Gastrocnemius medialis (tissue), 4 donors: Measurements from ENCODE around the gene QSER1. TPM values are rescaled to one million over a fixed set of nuclear protein-coding genes. Genes with fewer than 3 reads are reported as not detected.
"Not testable (repeated sequence)": the region's sequence is repeated elsewhere in the genome, so short reads cannot be mapped to it uniquely, and the experiment has no call there.

ENCODE experiments used
- ATAC-seq, 2 donors: fragments of 150-250 bp; one replicate each; pipeline ENCODE4 v1.9.1; 2016
- DNase-seq, 2 donors: peaks; one replicate each; pipeline ENCODE4 v3.0.0-alpha.2; 2019
- H3K27ac ChIP-seq, 4 donors: fragments of 200-600 bp; sonication (generic); 1 replicate in 1 of 4; 2 replicates in 3 of 4; pipeline ENCODE4 v1.5.1; 2016 to 2018; ENCODE audit warnings: mild to moderate bottlenecking in 2 of 4, moderate library complexity in 1 of 4
- H3K27me3 ChIP-seq, 3 donors: fragments of 200-600 bp; sonication (generic) in 2 of 3; 1 replicate in 1 of 3; 2 replicates in 2 of 3; pipeline versions ENCODE4 v1.5.1 to v1.6.0; 2016 to 2019; ENCODE audit warnings: mild to moderate bottlenecking in 1 of 3, moderate library complexity in 1 of 3
- H3K36me3 ChIP-seq, 2 donors: fragments of 200-600 bp; sonication (generic) in 1 of 2; one replicate each; pipeline ENCODE4 v1.5.1; 2017 to 2018
- H3K4me1 ChIP-seq, 2 donors: fragments of 200-600 bp; sonication (generic) in 1 of 2; one replicate each; pipeline ENCODE4 v1.5.1; 2016 to 2017; ENCODE audit warnings: mild to moderate bottlenecking in 2 of 2
- H3K4me3 ChIP-seq, 4 donors: fragments of 200-600 bp; sonication (generic) in 3 of 4; 1 replicate in 1 of 4; 2 replicates in 3 of 4; pipeline ENCODE4 v1.5.1; 2016 to 2019; ENCODE audit warnings: mild to moderate bottlenecking in 2 of 4
- H3K9me3 ChIP-seq, 3 donors: fragments of 200-600 bp; sonication (generic) in 2 of 3; 1 replicate in 1 of 3; 2 replicates in 2 of 3; pipeline ENCODE4 v1.5.1; 2016 to 2019
- POLR2A ChIP-seq, 2 donors: fragments of 450-650 bp; IDR thresholded peaks; one replicate each; pipeline ENCODE4 v1.6.1; 2017; ENCODE audit warnings: antibody characterized with exemption in 2 of 2, mild to moderate bottlenecking in 2 of 2, moderate library complexity in 2 of 2
- in situ Hi-C, 4 donors: fragments of 200-750 bp; cut with MboI; loops; one replicate each; pipeline versions ENCODE4 v1.15.0 to v1.8.0; 2017; ENCODE audit warnings: low sequenced_read_pairs in 4 of 4
- intact Hi-C: fragments of 100-400 bp; cut with DNase I; formaldehyde crosslinking; loops from one replicate; pipeline ENCODE4 v1.15.1; 2023; ENCODE audit warnings: low total_unique reads
- total RNA-seq, 4 donors: library from RNA; depleted of rRNA; stranded (reverse); fragments of >200 nt; gene quantifications; one replicate each; pipeline versions ENCODE4 v1.1.0 to v1.2.3, GENCODE V29; 2016
- TF ChIP-seq, protein P1 (sequence below), 5 experiments: fragments of 450-650 bp in 3 of 5; fragments of 200-600 bp in 2 of 5; sonication (generic) in 2 of 5; IDR thresholded peaks in 4 of 5; conservative IDR thresholded peaks in 1 of 5; 1 replicate in 4 of 5; 2 replicates in 1 of 5; pipeline ENCODE4 v1.5.1; 2016 to 2019; ENCODE audit warnings: antibody characterized with exemption in 5 of 5, mild to moderate bottlenecking in 3 of 5, moderate library complexity in 3 of 5

The QSER1 gene
- total RNA-seq, 4 donors from 2014 or later, result 7.5 to 17.2 (median 13.1) TPM

- H3K27me3 ChIP-seq, result no peaks in the 10 kb centered on the region
- no peaks in the 10 kb centered on the region for H3K9me3 ChIP-seq
- no peaks in the 10 kb centered on the region for H3K36me3 ChIP-seq
- H3K4me3 ChIP-seq, result no peak overlapping the region
- ATAC-seq (no peak), DNase-seq (no peak)
- H3K4me1 ChIP-seq, result no peaks in the 10 kb centered on the region
- no peak overlapping the region for H3K27ac ChIP-seq
- in situ Hi-C loops (no loop called here), intact Hi-C loops (no loop called here)
- no peak for TF ChIP-seq POLR2A (IDR thresholded peaks at IDR 0.05)
- TF ChIP-seq, protein P1, sequence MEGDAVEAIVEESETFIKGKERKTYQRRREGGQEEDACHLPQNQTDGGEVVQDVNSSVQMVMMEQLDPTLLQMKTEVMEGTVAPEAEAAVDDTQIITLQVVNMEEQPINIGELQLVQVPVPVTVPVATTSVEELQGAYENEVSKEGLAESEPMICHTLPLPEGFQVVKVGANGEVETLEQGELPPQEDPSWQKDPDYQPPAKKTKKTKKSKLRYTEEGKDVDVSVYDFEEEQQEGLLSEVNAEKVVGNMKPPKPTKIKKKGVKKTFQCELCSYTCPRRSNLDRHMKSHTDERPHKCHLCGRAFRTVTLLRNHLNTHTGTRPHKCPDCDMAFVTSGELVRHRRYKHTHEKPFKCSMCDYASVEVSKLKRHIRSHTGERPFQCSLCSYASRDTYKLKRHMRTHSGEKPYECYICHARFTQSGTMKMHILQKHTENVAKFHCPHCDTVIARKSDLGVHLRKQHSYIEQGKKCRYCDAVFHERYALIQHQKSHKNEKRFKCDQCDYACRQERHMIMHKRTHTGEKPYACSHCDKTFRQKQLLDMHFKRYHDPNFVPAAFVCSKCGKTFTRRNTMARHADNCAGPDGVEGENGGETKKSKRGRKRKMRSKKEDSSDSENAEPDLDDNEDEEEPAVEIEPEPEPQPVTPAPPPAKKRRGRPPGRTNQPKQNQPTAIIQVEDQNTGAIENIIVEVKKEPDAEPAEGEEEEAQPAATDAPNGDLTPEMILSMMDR (IDR thresholded peaks at IDR 0.05 in 4 of 5, conservative IDR thresholded peaks at IDR 0.05 in 1 of 5), result no peak
Measured at GRCh38 chr11:32864555-32864954, 28.1 kb upstream of the QSER1 start.

- H3K36me3 ChIP-seq, H3K4me3 ChIP-seq, H3K4me1 ChIP-seq, DNase-seq, ATAC-seq, intact Hi-C loops, H3K27ac ChIP-seq, in situ Hi-C loops, H3K9me3 ChIP-seq, H3K27me3 ChIP-seq: not testable (repeated sequence)
Measured at GRCh38 chr11:32868752-32869151, 23.9 kb upstream of the QSER1 start.

DNA sequence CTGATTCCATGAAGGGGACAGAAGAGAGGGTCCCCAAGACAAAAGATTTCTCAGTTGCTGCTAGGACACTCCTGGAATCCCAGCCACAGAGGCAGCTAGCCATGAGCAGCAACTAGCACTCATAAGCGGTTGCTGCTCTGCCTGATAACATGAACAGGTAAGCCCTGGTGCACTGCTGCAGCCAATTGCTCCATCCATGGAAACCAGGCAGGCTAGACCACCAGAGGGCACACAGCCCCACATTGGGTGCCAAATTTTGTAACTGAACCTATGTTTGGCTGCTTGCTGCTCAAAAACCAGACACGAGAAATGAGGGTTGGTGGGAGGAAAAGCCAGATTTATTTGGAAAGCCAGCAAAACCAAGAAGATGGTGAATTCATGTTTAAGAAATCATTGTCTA, 21.9 kb upstream of the QSER1 start:
- no peak for ATAC-seq
- H3K27me3 ChIP-seq, result no peaks in the 10 kb centered on the region
- intact Hi-C loops (no loop called here), in situ Hi-C loops (no loop called here)
- no peaks in the 10 kb centered on the region for H3K4me1 ChIP-seq
- H3K4me3 ChIP-seq, result no peak overlapping the region
- no peak overlapping the region for H3K27ac ChIP-seq
- DNase-seq, result no peak
- TF ChIP-seq, protein P1 (IDR thresholded peaks at IDR 0.05 in 4 of 5, conservative IDR thresholded peaks at IDR 0.05 in 1 of 5), result peak in 1 of 5 experiments; percentile 41
- no peak for TF ChIP-seq POLR2A (IDR thresholded peaks at IDR 0.05)
- H3K9me3 ChIP-seq, result no peaks in the 10 kb centered on the region
- no peaks in the 10 kb centered on the region for H3K36me3 ChIP-seq

GRCh38 chr11:32874132-32874531, 18.5 kb upstream of the QSER1 start:
- Histone ChIP-seq H3K9me3 (no peaks in the 10 kb centered on the region), H3K27ac (no peak overlapping the region), H3K4me3 (no peak overlapping the region), H3K36me3 (no peaks in the 10 kb centered on the region), H3K4me1 (no peaks in the 10 kb centered on the region), H3K27me3 (peaks cover 0 to 2% (median 0%) of the 10 kb centered on the region in 3 donors)
- DNase-seq (no peak), ATAC-seq (no peak)
- in situ Hi-C loops, result no loop called here
- TF ChIP-seq, protein P1 (IDR thresholded peaks at IDR 0.05 in 4 of 5, conservative IDR thresholded peaks at IDR 0.05 in 1 of 5), result no peak
- no peak for TF ChIP-seq POLR2A (IDR thresholded peaks at IDR 0.05)
- intact Hi-C loops, result no loop called here

DNA sequence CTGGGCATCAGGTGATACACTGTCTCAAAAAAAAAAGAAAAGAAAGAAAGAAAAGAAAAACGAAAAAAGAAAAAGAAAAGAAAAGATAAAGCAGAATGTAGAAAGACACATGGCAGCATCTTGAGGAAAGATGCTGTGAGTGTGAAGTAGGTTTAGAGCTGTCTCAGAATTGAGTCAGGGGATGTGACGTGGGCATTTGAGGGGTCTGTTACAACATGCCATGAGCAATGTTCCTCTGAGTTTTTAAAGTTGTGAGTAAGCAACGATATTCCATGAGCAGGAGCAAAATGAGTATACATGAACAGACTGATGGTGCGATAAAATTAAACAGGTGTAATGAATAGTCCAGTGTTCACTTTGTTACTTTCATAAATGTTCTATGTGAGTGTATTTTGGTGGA, 11.3 kb upstream of the QSER1 start:
- intact Hi-C loops, result no loop called here
- Histone ChIP-seq H3K27me3 (peaks cover 0 to 3% (median 0%) of the 10 kb centered on the region in 3 donors), H3K36me3 (no peaks in the 10 kb centered on the region), H3K9me3 (no peaks in the 10 kb centered on the region), H3K4me3 (no peak overlapping the region), H3K27ac (no peak overlapping the region), H3K4me1 (no peaks in the 10 kb centered on the region)
- DNase-seq (no peak), ATAC-seq (no peak)
- in situ Hi-C loops, result loop anchor here in 1 of 4 donors (25.0 kb wide), 1 partner anchor 294 kb away; the partner anchor contains the start of gene EIF3M
- TF ChIP-seq, protein P1 (IDR thresholded peaks at IDR 0.05 in 4 of 5, conservative IDR thresholded peaks at IDR 0.05 in 1 of 5), result no peak
- no peak for TF ChIP-seq POLR2A (IDR thresholded peaks at IDR 0.05)
